Heart right ventricle (tissue), 16 donors: ENCODE data around the gene NFIB. TPM values are rescaled to one million over a fixed set of nuclear protein-coding genes. Genes with fewer than 3 reads are reported as not detected.

ENCODE experiments used
- ATAC-seq, 8 donors: fragments of 200-7000 bp; cut with Tn5 transposase; one replicate each; pipeline ENCODE4 v1.9.1; 2020; ENCODE audit warnings: mild to moderate bottlenecking in 8 of 8, moderate library complexity in 8 of 8, moderate number of reproducible peaks in 1 of 8
- DNase-seq, 2 donors: peaks; one replicate each; pipeline ENCODE4 v3.0.0-alpha.2; 2020
- H3K27ac ChIP-seq, 10 donors: fragments of 200-600 bp; sonication (generic) in 2 of 10; one replicate each; pipeline versions ENCODE4 v1.5.0 to v1.8.0; 2020 to 2022; ENCODE audit warnings: mild to moderate bottlenecking in 3 of 10
- H3K27me3 ChIP-seq, 7 donors: fragments of 200-600 bp; one replicate each; pipeline ENCODE4 v1.8.0; 2021 to 2022; ENCODE audit warnings: mild to moderate bottlenecking in 2 of 7
- H3K36me3 ChIP-seq, 9 donors: fragments of 200-600 bp; sonication (generic) in 1 of 9; one replicate each; pipeline versions ENCODE4 v1.5.0 to v1.8.0; 2020 to 2022; ENCODE audit warnings: mild to moderate bottlenecking in 2 of 9
- H3K4me1 ChIP-seq, 9 donors: fragments of 200-600 bp; sonication (generic) in 1 of 9; one replicate each; pipeline versions ENCODE4 v1.5.0 to v1.8.0; 2020 to 2022; ENCODE audit warnings: mild to moderate bottlenecking in 4 of 9
- H3K4me3 ChIP-seq, 10 donors: fragments of 200-600 bp; sonication (generic) in 2 of 10; one replicate each; pipeline versions ENCODE4 v1.5.0 to v1.8.0; 2020 to 2022; ENCODE audit warnings: mild to moderate bottlenecking in 7 of 10, moderate library complexity in 2 of 10
- H3K9me3 ChIP-seq, 11 donors: fragments of 200-600 bp in 10 of 11; sonication (generic) in 2 of 11; one replicate each; pipeline versions ENCODE4 v1.5.0 to v1.8.0; 2013 to 2022; ENCODE audit warnings: mild to moderate bottlenecking in 2 of 11, control low read depth in 1 of 11, moderate library complexity in 1 of 11
- WGBS, 2 donors: extraction: QIAGEN DNeasy Blood & Tissue Kit; methylation state at CpG; one replicate each; pipeline ENCODE4 v1.1.7; 2013; ENCODE audit warnings: inconsistent platforms in 1 of 2; 5-methylcytosine and 5-hydroxymethylcytosine counted together
- intact Hi-C, 10 donors: fragments of 100-400 bp; cut with DNase I; formaldehyde crosslinking; loops; one replicate each; pipeline versions ENCODE4 v1.11.1 to v1.14.2; 2022
- polyA plus RNA-seq, 2 donors: library from polyadenylated mRNA; stranded (reverse); fragments of 200-250 nt; gene quantifications; one replicate each; pipeline ENCODE4 v1.2.3, GENCODE V29; 2013
- total RNA-seq, 10 donors: library from RNA; stranded (reverse); fragmentation: NEBNext Ultra II Directional in 3 of 10; extraction: Animal tissue kit (Norgen Biotek cat#: 25700) in 3 of 10; gene quantifications; one replicate each; pipeline versions ENCODE4 v1.2.1 to v1.2.4, GENCODE V29; 2021 to 2023
- TF ChIP-seq, protein P1 (sequence below), 9 donors: fragments of 200-600 bp; sonication (generic) in 2 of 9; IDR thresholded peaks; one replicate each; pipeline versions ENCODE4 v1.5.0 to v1.8.0; 2021 to 2022; ENCODE audit warnings: antibody characterized with exemption in 9 of 9, mild to moderate bottlenecking in 5 of 9, moderate library complexity in 1 of 9
- donor health status: Arrhythmogenic right ventricular cardiomyopathy.
- donor health status: ischemic (EF 13 %, LVEDD 7.1; RV severe dilation, severe dysfunction).
- donor health status: healthy with polysubstance abuse.
- donor health status: DM: no; HTN: yes; CAD: no.
- donor health status: DM: no; HTN: no; CAD: no.
- donor health status: ischemic (EF 25% LVEDD 6.9; RV normal size, moderate dysfunction).
- donor health status: ischemic (EF 25% LVEDD 5.7; RV mildly dilated, moderate dysfunction).
- donor health status: healthy.
- donor health status: DM: yes; HTN: yes; CAD: no.
- donor health status: Ischemic cardiomyopathy.
- donor health status: ischemic (EF 35%, LVEDD 5.7; RV mildly dilated, moderate dysfunction).
- donor health status: nonischemic (EF 11% LVEDD 7.7; RV severe dilation, severe dysfunction).
- donor health status: DM: yes; HTN: yes; CAD: no.
- donor health status: PGD.
- donor health status: ischemic (EF 29% LVEDD 5.4; RV normal size, mild dysfunction).
- donor health status: nonischemic (EF 23%, LVEDD 6.1; RV moderate dilation, normal function).

NFIB gene
- total and polyA plus RNA-seq, 12 donors = 16.7 to 145 (median 124) TPM

DNA sequence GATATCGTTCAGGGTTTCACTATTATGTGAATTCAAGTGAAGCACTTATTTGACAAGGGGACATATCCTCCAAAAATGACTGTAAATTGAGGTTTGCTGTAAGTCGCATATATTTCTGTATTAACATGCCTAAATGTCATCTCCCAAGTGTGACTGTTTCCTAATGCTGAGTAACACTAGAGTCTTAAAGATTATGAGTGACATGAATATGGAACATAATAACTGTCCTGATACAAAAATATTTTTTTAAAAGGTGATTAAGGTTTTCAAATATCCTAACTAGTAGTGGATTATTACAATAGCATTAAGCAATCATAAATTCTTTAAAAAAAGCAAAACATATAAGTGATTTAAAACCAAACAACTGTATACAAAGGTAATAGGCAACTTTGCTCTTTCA lies 3.6 kb downstream of the NFIB start:
- DNase-seq (no peak), ATAC-seq (no peak)
- Histone ChIP-seq H3K27ac (peak overlapping the region; percentile 24 to 100 (median 96)), H3K9me3 (no peaks in the 10 kb centered on the region), H3K36me3 (peaks cover 0 to 20% (median 4%) of the 10 kb centered on the region in 9 donors), H3K4me1 (peaks cover 2 to 60% (median 43%) of the 10 kb centered on the region in 9 donors), H3K27me3 (peaks cover 0 to 46% (median 0%) of the 10 kb centered on the region in 7 donors), H3K4me3 (peak overlapping the region; percentile 4 to 94 (median 76))
- WGBS, 2 donors = 5 to 14% methylated on average over 2 of the region's 2 CpGs
- intact Hi-C loops = loop anchor here in 9 of 10 donors (5.0 to 10.0 kb wide), 14 partner anchors 33 to 746 kb away; no protein-coding TSS in a partner anchor
- TF ChIP-seq, protein P1, sequence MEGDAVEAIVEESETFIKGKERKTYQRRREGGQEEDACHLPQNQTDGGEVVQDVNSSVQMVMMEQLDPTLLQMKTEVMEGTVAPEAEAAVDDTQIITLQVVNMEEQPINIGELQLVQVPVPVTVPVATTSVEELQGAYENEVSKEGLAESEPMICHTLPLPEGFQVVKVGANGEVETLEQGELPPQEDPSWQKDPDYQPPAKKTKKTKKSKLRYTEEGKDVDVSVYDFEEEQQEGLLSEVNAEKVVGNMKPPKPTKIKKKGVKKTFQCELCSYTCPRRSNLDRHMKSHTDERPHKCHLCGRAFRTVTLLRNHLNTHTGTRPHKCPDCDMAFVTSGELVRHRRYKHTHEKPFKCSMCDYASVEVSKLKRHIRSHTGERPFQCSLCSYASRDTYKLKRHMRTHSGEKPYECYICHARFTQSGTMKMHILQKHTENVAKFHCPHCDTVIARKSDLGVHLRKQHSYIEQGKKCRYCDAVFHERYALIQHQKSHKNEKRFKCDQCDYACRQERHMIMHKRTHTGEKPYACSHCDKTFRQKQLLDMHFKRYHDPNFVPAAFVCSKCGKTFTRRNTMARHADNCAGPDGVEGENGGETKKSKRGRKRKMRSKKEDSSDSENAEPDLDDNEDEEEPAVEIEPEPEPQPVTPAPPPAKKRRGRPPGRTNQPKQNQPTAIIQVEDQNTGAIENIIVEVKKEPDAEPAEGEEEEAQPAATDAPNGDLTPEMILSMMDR (IDR thresholded peaks at IDR 0.05) = no peak

DNA sequence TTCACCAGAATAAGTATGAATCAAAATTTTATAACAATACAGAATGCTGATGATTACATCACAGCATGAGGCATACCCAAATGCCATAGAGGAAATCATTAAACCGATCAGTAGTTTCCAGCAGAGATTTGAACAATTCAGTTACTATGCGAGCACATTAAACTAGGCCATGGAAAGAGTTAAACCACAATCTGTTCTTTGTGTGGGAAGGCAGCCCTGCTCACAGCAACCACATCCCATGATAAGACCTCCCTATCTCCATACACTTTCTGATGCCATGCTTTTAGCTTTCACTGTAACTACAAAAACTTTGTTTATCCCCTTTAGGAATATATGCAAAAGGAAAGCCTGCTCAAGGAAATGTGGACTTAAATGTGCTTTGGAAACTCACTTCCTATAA lies 4.5 kb downstream of the NFIB start:
- H3K27me3 ChIP-seq = peaks cover 0 to 37% (median 0%) of the 10 kb centered on the region in 7 donors
- 0 to 2% methylated on average over 2 of the region's 2 CpGs for WGBS, 2 donors
- no peaks in the 10 kb centered on the region for H3K9me3 ChIP-seq
- H3K27ac ChIP-seq = peak overlapping the region; percentile 44 to 100 (median 96)
- TF ChIP-seq, protein P1 (IDR thresholded peaks at IDR 0.05) = no peak
- ATAC-seq = peak in 2 of 8 donors; percentile 20 to 21
- no peak for DNase-seq
- H3K4me3 ChIP-seq = peak overlapping the region; percentile 8 to 94 (median 76)
- peaks cover 0 to 29% (median 6%) of the 10 kb centered on the region in 9 donors for H3K36me3 ChIP-seq
- peaks cover 2 to 69% (median 48%) of the 10 kb centered on the region in 9 donors for H3K4me1 ChIP-seq
- intact Hi-C loops = loop anchor here in 6 of 10 donors (5.0 to 10.0 kb wide), 5 partner anchors 37 to 202 kb away; no protein-coding TSS in a partner anchor

DNA sequence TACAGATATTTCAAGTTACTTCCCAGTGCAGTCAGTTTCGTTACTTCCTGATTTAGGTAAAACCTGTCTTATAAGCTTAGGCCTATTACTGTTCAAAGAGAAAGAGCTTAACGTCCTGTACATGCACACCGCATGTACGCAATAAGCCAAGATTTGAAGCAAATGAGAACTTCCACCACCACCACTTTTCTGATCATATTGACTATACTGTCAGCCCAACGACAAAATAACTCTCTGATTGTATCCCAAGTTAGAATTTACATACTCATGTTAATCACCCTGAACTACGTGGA lies 5.1 kb downstream of the NFIB start:
- intact Hi-C loops = loop anchor here in 6 of 10 donors (5.0 to 10.0 kb wide), 5 partner anchors 36 to 201 kb away; no protein-coding TSS in a partner anchor
- peaks cover 0 to 35% (median 6%) of the 10 kb centered on the region in 9 donors for H3K36me3 ChIP-seq
- peaks cover 0 to 33% (median 0%) of the 10 kb centered on the region in 7 donors for H3K27me3 ChIP-seq
- ATAC-seq (no peak), DNase-seq (no peak)
- peaks cover 2 to 75% (median 53%) of the 10 kb centered on the region in 9 donors for H3K4me1 ChIP-seq
- TF ChIP-seq, protein P1 (IDR thresholded peaks at IDR 0.05) = no peak
- no peaks in the 10 kb centered on the region for H3K9me3 ChIP-seq
- 11 to 27% methylated on average over 6 of the region's 6 CpGs for WGBS, 2 donors
- H3K27ac ChIP-seq = peak overlapping the region; percentile 44 to 100 (median 96)
- peak overlapping the region; percentile 8 to 94 (median 76) for H3K4me3 ChIP-seq

DNA sequence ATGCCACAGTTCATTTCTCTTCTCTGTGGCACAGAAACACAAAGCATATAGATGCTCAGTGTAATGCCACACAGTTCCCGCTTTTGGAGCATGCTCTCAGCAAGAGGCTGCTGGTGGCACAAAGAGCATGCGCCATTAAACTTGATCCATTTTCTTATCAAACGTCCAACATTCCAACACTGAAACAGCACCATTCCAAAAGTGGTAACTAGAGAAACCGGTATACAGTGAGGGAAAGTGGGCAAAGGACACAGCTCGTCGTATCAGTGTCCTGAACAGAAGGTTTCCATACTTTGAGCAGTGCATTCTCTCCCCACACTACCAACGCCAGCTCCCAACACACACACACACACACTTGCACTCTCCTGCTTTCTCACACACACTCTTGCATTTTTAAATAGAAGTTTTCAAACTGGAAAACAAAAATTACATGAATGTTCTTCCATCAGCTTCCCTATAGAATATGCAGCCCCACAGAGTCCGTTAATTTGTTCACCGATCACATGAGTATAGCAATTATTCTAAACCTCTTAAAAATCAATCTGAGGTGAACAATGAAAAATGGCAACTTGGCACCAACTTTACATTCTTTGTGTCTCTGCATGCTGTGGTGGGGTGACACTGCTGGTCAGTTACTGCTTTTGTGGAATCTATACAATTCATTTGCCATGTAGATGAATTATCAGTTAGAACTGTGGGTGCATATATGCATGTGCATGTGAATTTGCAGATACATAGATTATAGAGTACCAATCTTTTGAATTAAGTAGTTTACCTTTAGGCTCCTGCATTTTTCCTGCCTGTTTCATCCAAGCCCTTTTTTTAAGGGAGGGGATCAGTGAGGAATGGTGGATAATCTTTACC lies 5.7 kb downstream of the NFIB start:
- 14 to 28% methylated on average over 9 of the region's 9 CpGs for WGBS, 2 donors
- H3K4me1 ChIP-seq = peaks cover 4 to 81% (median 59%) of the 10 kb centered on the region in 9 donors
- peak overlapping the region; percentile 44 to 100 (median 96) for H3K27ac ChIP-seq
- intact Hi-C loops = loop anchor here in 6 of 10 donors (5.0 to 10.0 kb wide), 5 partner anchors 36 to 201 kb away; no protein-coding TSS in a partner anchor
- DNase-seq = no peak
- H3K9me3 ChIP-seq = no peaks in the 10 kb centered on the region
- peaks cover 0 to 27% (median 0%) of the 10 kb centered on the region in 7 donors for H3K27me3 ChIP-seq
- peak; percentile 63 to 92 (median 78) for ATAC-seq
- TF ChIP-seq, protein P1 (IDR thresholded peaks at IDR 0.05) = no peak
- H3K36me3 ChIP-seq = peaks cover 0 to 41% (median 6%) of the 10 kb centered on the region in 9 donors
- peak overlapping the region in 9 of 10 donors; percentile 19 to 94 (median 78) for H3K4me3 ChIP-seq
